Fibroblast of lung (primary cell): ENCODE data around the gene TMEM63C.

Source experiments
- CTCF ChIP-seq, 2 donors: IDR thresholded peaks in 1 of 2; conservative IDR thresholded peaks in 1 of 2; 1 replicate in 1 of 2; 2 replicates in 1 of 2; pipeline ENCODE4 v1.5.1; 2011 to 2012; ENCODE audit warnings: low read length in 2 of 2, control low read depth in 1 of 2, inconsistent platforms in 1 of 2, low read depth in 1 of 2, mild to moderate bottlenecking in 1 of 2
- EZH2 ChIP-seq: IDR thresholded peaks from 2 replicates; pipeline ENCODE4 v1.5.1; 2012; ENCODE audit warnings: low read length, control low read depth, mild to moderate bottlenecking; ENCODE audit errors: missing control alignments

DNA sequence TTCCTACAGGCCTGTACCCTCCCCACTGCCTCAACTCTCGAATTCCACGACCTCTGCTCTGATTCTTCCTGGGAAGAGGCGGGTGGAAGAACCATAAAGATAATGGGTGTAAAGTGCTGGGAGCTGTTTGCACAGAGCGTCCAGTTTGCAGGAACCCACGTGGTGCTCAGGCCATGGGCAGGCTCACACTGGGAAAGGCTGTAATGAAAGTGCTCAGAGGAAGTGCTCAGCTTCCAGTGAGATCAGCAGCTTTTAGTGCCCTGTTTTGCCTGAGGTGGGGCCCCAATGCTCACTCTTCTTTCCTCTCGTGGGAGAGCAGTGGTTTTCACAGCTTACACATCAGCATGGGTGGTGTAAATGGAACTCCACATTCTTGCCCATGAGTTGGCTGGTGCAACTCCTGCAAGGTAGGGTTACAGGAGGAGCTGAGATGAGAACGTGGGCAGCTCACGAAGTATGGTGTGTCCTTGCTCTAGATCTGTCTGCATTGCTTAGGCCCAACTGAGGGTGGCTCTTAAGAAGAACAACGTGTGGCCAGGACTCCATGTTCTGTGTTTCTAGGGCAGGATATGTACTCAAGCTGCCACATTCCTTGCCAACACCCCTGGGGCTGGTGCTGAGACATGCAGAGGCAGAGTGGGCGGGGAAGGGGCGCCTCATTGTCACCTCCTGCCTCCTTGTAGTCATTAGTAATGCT lies 2.9 kb downstream of the TMEM63C start:
- TF ChIP-seq CTCF (conservative IDR thresholded peaks at IDR 0.05 in 1 of 2, IDR thresholded peaks at IDR 0.05 in 1 of 2; ENCODE audit: low read depth in 1 of 2, low read length in 2 of 2) (no peak), EZH2 (no peak)
